GM21825 (cell line): ENCODE data around the gene SLC28A1.

Experiments used
- ATAC-seq: cut with Tn5 transposase; IDR thresholded peaks from one replicate; pipeline ENCODE4 v1.9.1; 2021; ENCODE audit warnings: mild to moderate bottlenecking, moderate library complexity; ENCODE audit not compliant: unreplicated experiment

Gene SLC28A1

DNA sequence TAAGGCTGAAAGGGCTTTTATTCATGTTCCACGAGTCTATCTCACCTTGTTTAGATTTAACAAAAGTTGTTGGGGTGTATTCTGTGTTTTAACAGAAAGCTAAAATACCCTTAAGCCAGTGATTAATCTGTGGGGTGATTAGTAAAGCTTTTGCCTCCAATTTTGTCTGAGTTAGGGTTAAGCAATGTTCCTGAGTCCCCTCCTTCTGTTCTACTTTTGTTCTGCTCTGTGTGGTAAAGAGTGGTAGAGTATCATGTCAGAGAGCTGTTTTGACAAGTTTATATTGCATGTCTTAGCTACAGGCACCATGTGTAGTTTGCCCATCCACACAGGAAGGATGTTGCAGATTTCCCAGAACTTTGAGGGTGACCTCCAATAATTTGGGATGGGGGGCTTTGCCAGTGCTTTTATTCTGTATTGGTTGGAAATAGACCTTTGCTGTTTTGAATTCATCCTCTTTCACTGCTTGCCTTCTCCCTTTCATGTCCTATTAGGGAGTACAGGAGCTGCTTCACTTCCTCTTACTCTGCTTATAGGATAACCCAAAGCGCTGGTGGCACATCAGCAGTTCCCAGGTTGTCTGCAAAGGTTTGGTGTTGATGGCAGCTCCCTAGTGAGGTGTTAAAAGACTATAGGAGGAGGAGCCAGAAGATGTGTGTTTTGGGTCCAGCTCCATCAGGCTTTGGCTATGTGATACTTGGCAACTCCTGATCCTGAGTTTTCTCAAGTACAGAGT lies 104.6 kb downstream of the SLC28A1 start:
- no peak for ATAC-seq

DNA sequence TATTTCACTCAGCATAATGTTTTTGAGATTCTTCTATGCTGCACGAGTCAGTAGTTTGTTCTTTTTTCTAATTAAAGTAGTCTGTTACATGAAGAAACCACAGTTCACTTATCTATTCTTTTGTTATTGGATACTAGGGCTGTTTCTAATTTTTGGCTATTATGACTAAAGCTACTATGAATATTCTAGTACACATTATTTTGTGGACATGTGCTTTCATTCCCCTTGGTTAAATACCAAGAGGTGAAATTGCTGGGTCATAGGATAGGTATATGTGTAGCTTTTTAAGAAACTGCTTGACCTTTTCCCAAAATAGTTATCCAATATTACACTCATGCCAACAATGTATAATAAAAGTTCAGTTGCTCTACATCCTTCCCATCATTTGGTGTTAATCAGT lies 106.0 kb downstream of the SLC28A1 start:
- ATAC-seq = no peak

- no peak for ATAC-seq
Measured at GRCh38 chr15:84991014-84991712, 106.7 kb downstream of the SLC28A1 start.

DNA sequence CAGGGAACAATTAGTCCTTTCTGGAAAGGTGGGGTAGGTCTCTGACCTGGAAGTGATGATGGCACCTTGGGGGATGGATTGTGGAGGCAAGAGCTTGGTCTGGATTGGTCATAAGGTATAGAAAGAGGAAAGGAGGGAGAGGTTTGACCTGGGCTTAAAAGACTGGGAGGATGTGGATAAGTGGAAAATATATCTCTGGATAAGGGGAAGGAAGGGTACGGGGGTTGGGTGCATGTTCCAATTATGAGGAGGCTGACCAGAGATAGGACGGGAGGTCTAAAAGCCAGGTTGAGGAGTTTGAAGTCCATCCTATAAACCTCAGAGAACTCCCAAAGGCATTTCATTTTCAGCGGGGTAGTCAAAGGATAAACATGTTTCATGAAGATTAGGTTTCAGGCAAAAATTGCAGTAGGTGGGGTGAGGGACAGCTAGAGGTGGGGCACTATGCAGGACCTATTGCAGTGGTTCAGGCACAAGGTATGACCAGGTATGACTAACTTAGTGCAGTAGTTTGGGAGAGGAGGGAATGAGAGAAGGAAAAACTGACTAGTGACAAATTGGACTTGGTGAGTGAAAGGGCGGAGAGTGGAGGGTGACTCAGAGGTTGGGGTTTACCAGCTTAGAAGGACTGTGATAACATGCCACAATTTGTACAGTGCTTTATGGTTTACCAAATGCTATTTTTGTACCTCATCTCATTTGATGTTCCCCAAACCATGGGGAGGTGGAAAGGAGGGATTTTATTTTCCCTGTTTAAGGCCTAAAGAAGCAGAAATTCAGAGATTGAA lies 107.9 kb downstream of the SLC28A1 start:
- ATAC-seq = no peak
